CD4-positive, alpha-beta T cell treated with Interleukin-10 for 1 hour (primary cell): ENCODE measurements around the gene CHCHD2.
"Not testable (repeated sequence)": the region's sequence is repeated elsewhere in the genome, so short reads cannot be mapped to it uniquely, and the experiment has no call there.

Experiments used
- DNase-seq: peaks from one replicate; pipeline ENCODE4 v3.0.0-alpha.2; 2020

Gene CHCHD2

GRCh38 chr7:56106108-56107073 is at the start of gene CHCHD2:
Gene CHCHD2, minus strand, starts transcription at chr7:56106476. Its CDS starts 63 bp downstream, at chr7:56106413.
- peak; percentile 96 for DNase-seq

- DNase-seq = not testable (repeated sequence)
Observed at GRCh38 chr7:56131062-56131461, 24.8 kb upstream of the CHCHD2 start.

- no peak for DNase-seq
Observed at GRCh38 chr7:56127241-56127975, 21.1 kb upstream of the CHCHD2 start.

- DNase-seq = no peak
Observed at GRCh38 chr7:56125831-56126230, 19.6 kb upstream of the CHCHD2 start.

GRCh38 chr7:56124981-56125380 is 18.7 kb upstream of the CHCHD2 start:
- DNase-seq = no peak

- no peak for DNase-seq
Observed at GRCh38 chr7:56121440-56121839, 15.2 kb upstream of the CHCHD2 start.

GRCh38 chr7:56115852-56116538 is 9.7 kb upstream of the CHCHD2 start, which contains the start of gene NUPR2:
Gene NUPR2, minus strand, starts transcription at chr7:56116417. Its CDS starts 103 bp downstream, at chr7:56116314.
- no peak for DNase-seq

- DNase-seq = not testable (repeated sequence)
Observed at GRCh38 chr7:56112244-56112643, 6.0 kb upstream of the CHCHD2 start.

GRCh38 chr7:56110611-56111010 is 4.3 kb upstream of the CHCHD2 start:
- DNase-seq = no peak

GRCh38 chr7:56107954-56108258 is 1.6 kb upstream of the CHCHD2 start:
- DNase-seq = no peak

- peak; percentile 54 for DNase-seq
Observed at GRCh38 chr7:56105508-56105907, 768 bp downstream of the CHCHD2 start.

GRCh38 chr7:56104138-56104537 is 2.1 kb downstream of the CHCHD2 start:
- DNase-seq = not testable (repeated sequence)

- DNase-seq = no peak
Observed at GRCh38 chr7:56099653-56100052, 6.6 kb downstream of the CHCHD2 start.

- DNase-seq = not testable (repeated sequence)
Observed at GRCh38 chr7:56098187-56099008, 7.9 kb downstream of the CHCHD2 start.

- DNase-seq = no peak
Observed at GRCh38 chr7:56097700-56098099, 8.6 kb downstream of the CHCHD2 start.

- DNase-seq = no peak
Observed at GRCh38 chr7:56092789-56093531, 13.3 kb downstream of the CHCHD2 start, which contains the start of gene PHKG1. Gene PHKG1, minus strand, starts transcription at chr7:56092952. Its CDS starts 4,011 bp downstream, at chr7:56088941.

GRCh38 chr7:56092388-56092787 is 13.9 kb downstream of the CHCHD2 start:
- not testable (repeated sequence) for DNase-seq

- no peak for DNase-seq
Observed at GRCh38 chr7:56091591-56091990, 14.7 kb downstream of the CHCHD2 start.

- DNase-seq = no peak
Observed at GRCh38 chr7:56087445-56087844, 18.8 kb downstream of the CHCHD2 start.

- no peak for DNase-seq
Observed at GRCh38 chr7:56086761-56087160, 19.5 kb downstream of the CHCHD2 start.

- DNase-seq = no peak
Observed at GRCh38 chr7:56083150-56083785, 23.0 kb downstream of the CHCHD2 start.
